K562 (cell line): ENCODE results near the gene GCSAM. TPM values are rescaled to one million over a fixed set of nuclear protein-coding genes. Genes with fewer than 3 reads are reported as not detected.

Source experiments
- HMG20A ChIP-seq: fragments of 450-650 bp; formaldehyde crosslinking; conservative IDR thresholded peaks from 2 replicates; pipeline ENCODE4 v1.4.0; 2020; ENCODE audit warnings: mild to moderate bottlenecking, mixed read lengths
- HOXB6 ChIP-seq: fragments of 250-450 bp; sonication (Bioruptor Pico); IDR thresholded peaks from 2 replicates; pipeline ENCODE4 v1.5.1; 2022; ENCODE audit warnings: mild to moderate bottlenecking, borderline replicate concordance
- NCOR1 ChIP-seq: fragments of 450-650 bp; IDR thresholded peaks from 2 replicates; pipeline ENCODE4 v1.6.1; 2016; ENCODE audit warnings: mild to moderate bottlenecking, moderate library complexity
- NEUROD1 ChIP-seq: fragments of 150-350 bp; IDR thresholded peaks from 2 replicates; pipeline ENCODE4 v1.6.1; 2014; ENCODE audit warnings: borderline replicate concordance, low read length, low read depth; ENCODE audit not compliant: partially characterized antibody
- SIX5 ChIP-seq, 2 experiments: IDR thresholded peaks; 2 replicates each; pipeline ENCODE4 v1.6.1; 2011; ENCODE audit warnings: low read length in 2 of 2, borderline replicate concordance in 1 of 2, low read depth in 1 of 2, mild to moderate bottlenecking in 1 of 2, moderate library complexity in 1 of 2; ENCODE audit not compliant: insufficient read depth in 1 of 2
- TAF1 ChIP-seq: IDR thresholded peaks from 2 replicates; pipeline ENCODE4 v1.6.1; 2011; ENCODE audit warnings: mild to moderate bottlenecking, low read length, moderate library complexity; ENCODE audit not compliant: insufficient read depth, control insufficient read depth, severe bottlenecking; ENCODE audit errors: extremely low read depth
- U2AF1 ChIP-seq: fragments of 200-400 bp; formaldehyde crosslinking; optimal IDR thresholded peaks from 2 replicates; pipeline ENCODE3; 2017; ENCODE audit warnings: mild to moderate bottlenecking, low read depth, low read length, moderate library complexity
- ZBTB7A ChIP-seq: IDR thresholded peaks from 2 replicates; pipeline ENCODE4 v1.6.1; 2011; ENCODE audit warnings: low read depth, mild to moderate bottlenecking, low read length, moderate library complexity, borderline replicate concordance; ENCODE audit not compliant: control insufficient read depth
- ZNF146 ChIP-seq: IDR thresholded peaks from one replicate; pipeline ENCODE4 v1.6.1; 2018; ENCODE audit warnings: missing compliant biosample characterization; ENCODE audit not compliant: unreplicated experiment
- ZNF239 ChIP-seq: fragments of 250-450 bp; sonication (Bioruptor Pico); IDR thresholded peaks from 2 replicates; pipeline ENCODE4 v1.4.0; 2020; ENCODE audit warnings: mild to moderate bottlenecking
- polyA plus RNA-seq, 8 experiments: library from polyadenylated mRNA; depleted of rRNA in 4 of 8; stranded (reverse) in 5 of 8; unstranded in 3 of 8; fragments of >200 nt; fragmentation: Nextera tagmentation in 2 of 8; fragmentation: Illumina TruSeq in 1 of 8; extraction: Ambion mirVana in 2 of 8; extraction: Trizol in 1 of 8; gene quantifications; 2 replicates each; pipeline versions ENCODE4 v1.2.1 to v1.2.3, GENCODE V29; 2011 to 2014; ENCODE audit warnings: inconsistent platforms in 1 of 8, missing spikeins in 1 of 8
- total RNA-seq, 7 experiments: library from RNA; depleted of rRNA in 6 of 7; stranded (reverse); fragments of >200 nt in 6 of 7; fragmentation: Illumina TruSeq in 2 of 7; extraction: Trizol in 2 of 7; gene quantifications; 2 replicates each; pipeline versions ENCODE4 v1.2.1 to v1.2.3, GENCODE V29; 2011 to 2021; ENCODE audit warnings: low replicate concordance in 1 of 7
- TF ChIP-seq, protein P1 (sequence below), 2 experiments: fragments of 450-650 bp; formaldehyde crosslinking in 1 of 2; IDR thresholded peaks; 2 replicates each; pipeline versions ENCODE4 v1.4.0 to v1.6.1; 2014 to 2020; ENCODE audit warnings: mild to moderate bottlenecking in 2 of 2, borderline replicate concordance in 1 of 2, low read depth in 1 of 2
- TF ChIP-seq, protein P2 (sequence below): fragments of 200-800 bp; sonication (Bioruptor generic); IDR thresholded peaks from 2 replicates; pipeline ENCODE4 v1.6.1; 2016; ENCODE audit warnings: missing genetic modification characterization, missing compliant biosample characterization

Gene GCSAM
- total and polyA plus RNA-seq, 9 of the 15 experiments (the other 6 are each of a cell fraction or from before 2014, with no cell fraction given), result 0.10 TPM; not detected in 8

DNA sequence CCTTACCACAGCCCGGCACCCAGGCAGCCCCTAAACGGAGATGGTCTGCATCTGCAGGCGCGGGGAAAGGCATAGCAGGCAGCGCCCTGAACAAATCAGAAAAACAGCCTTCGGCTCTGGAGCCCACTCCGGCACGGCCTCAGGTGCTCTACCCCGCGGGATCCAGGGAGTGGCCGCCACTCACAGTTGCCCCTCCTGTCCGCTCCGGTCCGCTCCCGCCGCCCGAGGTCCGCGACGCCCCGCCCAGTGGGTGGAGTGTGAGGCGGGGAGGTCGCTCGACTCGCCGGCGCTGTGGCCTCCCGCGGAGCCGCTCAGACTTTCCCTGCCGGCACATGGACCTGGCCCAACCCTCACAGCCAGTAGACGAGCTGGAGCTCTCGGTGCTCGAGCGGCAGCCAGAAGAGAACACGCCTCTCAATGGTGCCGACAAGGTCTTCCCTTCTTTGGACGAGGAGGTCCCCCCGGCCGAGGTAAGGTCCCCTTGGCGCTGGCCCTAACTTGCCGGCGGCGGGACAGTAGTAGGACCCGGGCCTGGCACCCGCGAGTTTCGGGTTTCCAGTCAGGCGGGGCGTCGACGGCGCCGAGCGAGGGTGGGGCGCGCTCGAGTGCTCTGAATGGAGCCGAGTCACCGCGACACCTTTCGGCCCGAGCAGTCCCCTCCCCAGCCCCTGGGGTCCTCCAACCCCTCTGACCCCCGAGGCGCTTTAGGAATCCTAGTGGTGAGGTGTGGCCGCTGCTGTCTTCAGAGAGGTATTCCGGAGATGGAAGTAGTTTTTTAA is 46.8 kb downstream of the GCSAM start, which contains the start of gene C3orf52 (continued):
- TF ChIP-seq, protein P1, sequence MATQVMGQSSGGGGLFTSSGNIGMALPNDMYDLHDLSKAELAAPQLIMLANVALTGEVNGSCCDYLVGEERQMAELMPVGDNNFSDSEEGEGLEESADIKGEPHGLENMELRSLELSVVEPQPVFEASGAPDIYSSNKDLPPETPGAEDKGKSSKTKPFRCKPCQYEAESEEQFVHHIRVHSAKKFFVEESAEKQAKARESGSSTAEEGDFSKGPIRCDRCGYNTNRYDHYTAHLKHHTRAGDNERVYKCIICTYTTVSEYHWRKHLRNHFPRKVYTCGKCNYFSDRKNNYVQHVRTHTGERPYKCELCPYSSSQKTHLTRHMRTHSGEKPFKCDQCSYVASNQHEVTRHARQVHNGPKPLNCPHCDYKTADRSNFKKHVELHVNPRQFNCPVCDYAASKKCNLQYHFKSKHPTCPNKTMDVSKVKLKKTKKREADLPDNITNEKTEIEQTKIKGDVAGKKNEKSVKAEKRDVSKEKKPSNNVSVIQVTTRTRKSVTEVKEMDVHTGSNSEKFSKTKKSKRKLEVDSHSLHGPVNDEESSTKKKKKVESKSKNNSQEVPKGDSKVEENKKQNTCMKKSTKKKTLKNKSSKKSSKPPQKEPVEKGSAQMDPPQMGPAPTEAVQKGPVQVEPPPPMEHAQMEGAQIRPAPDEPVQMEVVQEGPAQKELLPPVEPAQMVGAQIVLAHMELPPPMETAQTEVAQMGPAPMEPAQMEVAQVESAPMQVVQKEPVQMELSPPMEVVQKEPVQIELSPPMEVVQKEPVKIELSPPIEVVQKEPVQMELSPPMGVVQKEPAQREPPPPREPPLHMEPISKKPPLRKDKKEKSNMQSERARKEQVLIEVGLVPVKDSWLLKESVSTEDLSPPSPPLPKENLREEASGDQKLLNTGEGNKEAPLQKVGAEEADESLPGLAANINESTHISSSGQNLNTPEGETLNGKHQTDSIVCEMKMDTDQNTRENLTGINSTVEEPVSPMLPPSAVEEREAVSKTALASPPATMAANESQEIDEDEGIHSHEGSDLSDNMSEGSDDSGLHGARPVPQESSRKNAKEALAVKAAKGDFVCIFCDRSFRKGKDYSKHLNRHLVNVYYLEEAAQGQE (IDR thresholded peaks at IDR 0.05; ENCODE audit: borderline replicate concordance), result no peak
- TF ChIP-seq, protein P1 (CRISPR knock-in tag; IDR thresholded peaks at IDR 0.05; ENCODE audit: low read depth), result no peak
- TF ChIP-seq ZNF239 (no peak), HOXB6 (CRISPR knock-in tag) (no peak), HMG20A (CRISPR knock-in tag) (no peak), NEUROD1 (no peak), ZBTB7A (peak; percentile 91), TAF1 (peak; percentile 34), U2AF1 (no peak), SIX5 (IDR thresholded peaks at IDR 0.05; ENCODE audit: borderline replicate concordance in 1 of 2, insufficient read depth in 1 of 2, low read depth in 1 of 2, low read length in 2 of 2) (no peak), NCOR1 (no peak), ZNF146 (CRISPR knock-in tag) (no peak)
- TF ChIP-seq, protein P2, sequence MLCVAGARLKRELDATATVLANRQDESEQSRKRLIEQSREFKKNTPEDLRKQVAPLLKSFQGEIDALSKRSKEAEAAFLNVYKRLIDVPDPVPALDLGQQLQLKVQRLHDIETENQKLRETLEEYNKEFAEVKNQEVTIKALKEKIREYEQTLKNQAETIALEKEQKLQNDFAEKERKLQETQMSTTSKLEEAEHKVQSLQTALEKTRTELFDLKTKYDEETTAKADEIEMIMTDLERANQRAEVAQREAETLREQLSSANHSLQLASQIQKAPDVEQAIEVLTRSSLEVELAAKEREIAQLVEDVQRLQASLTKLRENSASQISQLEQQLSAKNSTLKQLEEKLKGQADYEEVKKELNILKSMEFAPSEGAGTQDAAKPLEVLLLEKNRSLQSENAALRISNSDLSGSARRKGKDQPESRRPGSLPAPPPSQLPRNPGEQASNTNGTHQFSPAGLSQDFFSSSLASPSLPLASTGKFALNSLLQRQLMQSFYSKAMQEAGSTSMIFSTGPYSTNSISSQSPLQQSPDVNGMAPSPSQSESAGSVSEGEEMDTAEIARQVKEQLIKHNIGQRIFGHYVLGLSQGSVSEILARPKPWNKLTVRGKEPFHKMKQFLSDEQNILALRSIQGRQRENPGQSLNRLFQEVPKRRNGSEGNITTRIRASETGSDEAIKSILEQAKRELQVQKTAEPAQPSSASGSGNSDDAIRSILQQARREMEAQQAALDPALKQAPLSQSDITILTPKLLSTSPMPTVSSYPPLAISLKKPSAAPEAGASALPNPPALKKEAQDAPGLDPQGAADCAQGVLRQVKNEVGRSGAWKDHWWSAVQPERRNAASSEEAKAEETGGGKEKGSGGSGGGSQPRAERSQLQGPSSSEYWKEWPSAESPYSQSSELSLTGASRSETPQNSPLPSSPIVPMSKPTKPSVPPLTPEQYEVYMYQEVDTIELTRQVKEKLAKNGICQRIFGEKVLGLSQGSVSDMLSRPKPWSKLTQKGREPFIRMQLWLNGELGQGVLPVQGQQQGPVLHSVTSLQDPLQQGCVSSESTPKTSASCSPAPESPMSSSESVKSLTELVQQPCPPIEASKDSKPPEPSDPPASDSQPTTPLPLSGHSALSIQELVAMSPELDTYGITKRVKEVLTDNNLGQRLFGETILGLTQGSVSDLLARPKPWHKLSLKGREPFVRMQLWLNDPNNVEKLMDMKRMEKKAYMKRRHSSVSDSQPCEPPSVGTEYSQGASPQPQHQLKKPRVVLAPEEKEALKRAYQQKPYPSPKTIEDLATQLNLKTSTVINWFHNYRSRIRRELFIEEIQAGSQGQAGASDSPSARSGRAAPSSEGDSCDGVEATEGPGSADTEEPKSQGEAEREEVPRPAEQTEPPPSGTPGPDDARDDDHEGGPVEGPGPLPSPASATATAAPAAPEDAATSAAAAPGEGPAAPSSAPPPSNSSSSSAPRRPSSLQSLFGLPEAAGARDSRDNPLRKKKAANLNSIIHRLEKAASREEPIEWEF (CRISPR knock-in tag), result no peak
